ENCODE data around the gene SSBP2.
"Not testable (repeated sequence)": the region's sequence is repeated elsewhere in the genome, so short reads cannot be mapped to it uniquely, and the experiment has no call there.

SSBP2 gene

DNA sequence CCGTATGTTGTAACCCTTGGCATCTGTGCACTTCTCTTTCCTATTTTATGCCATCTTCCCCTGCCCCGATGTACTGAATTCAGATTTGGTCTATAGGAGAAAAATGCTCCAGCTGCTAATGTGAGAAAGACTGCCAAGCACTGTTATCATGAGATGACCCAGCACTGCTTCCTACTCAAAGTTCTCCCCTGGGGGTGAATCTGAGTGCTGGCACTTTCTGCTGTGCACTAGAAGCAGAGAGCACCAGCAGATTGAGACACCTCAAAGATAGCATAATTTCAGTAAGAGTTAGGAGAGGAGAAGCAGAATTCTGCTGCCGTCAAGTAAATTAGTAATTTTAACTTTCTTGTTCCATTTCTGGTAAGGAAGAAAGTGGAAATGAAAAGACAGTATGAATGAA is 264.2 kb downstream of the SSBP2 start:
- Histone ChIP-seq H3K4me3 (ENCODE audit: low read length) (no peak overlapping the region), H3K36me3 (ENCODE audit: insufficient read depth, low read depth, low read length) (no peaks in the 10 kb centered on the region), H3K9me3 (ENCODE audit: insufficient read depth, low read depth, low read length) (no peaks in the 10 kb centered on the region), H3K4me1 (ENCODE audit: insufficient read depth, low read length) (no peaks in the 10 kb centered on the region), H3K9ac (ENCODE audit: low read depth, low read length) (no peak overlapping the region), H3K27ac (ENCODE audit: low read length) (no peak overlapping the region), H3K27me3 (ENCODE audit: insufficient read depth, low read length) (no peaks in the 10 kb centered on the region)

DNA sequence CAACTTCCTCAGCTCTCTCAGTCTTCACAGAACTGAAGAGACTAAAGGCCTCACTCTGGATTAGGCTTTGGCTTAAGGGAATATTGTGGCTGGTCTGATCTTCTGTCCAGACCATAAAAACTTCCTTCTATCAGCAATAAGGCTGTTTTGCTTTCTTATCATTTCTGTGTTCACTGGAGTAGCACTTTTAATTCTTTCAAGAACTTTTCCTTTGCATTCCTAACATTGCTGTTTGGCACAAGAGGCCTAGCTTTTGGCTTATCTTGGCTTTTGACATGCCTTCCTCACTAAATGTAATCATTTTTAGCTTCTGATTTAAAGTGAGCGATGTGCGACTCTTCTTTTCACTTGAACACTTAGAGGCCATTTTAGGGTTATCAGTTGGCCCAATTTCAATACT is 268.3 kb downstream of the SSBP2 start:
- Histone ChIP-seq H3K27ac (ENCODE audit: low read length) (no peak overlapping the region), H3K9ac (ENCODE audit: low read depth, low read length) (no peak overlapping the region), H3K4me1 (ENCODE audit: insufficient read depth, low read length) (no peaks in the 10 kb centered on the region)

DNA sequence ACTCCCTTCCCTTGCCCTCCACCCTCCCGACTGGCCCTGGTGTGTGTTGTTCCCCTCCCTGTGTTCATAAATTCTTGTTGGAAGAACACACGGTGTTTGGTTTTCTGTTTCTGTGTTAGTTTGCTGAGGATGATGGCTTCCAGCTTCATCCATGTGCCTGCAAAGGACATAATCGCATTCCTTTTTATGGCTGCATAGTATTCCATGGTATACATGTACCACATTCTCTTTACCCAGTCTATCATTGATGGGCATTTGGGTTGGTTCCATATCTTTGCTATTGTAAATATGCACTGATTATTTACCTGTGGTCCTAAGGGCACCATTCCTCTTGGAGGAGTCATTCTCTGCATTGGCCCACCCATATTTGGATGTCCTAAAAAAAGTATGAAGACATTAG is 277.5 kb downstream of the SSBP2 start:
- H3K36me3 ChIP-seq (ENCODE audit: insufficient read depth, low read depth, low read length); H3K27me3 ChIP-seq (ENCODE audit: insufficient read depth, low read length); H3K27ac ChIP-seq (ENCODE audit: low read length); H3K4me1 ChIP-seq (ENCODE audit: insufficient read depth, low read length); H3K4me3 ChIP-seq (ENCODE audit: low read length); H3K9me3 ChIP-seq (ENCODE audit: insufficient read depth, low read depth, low read length); H3K9ac ChIP-seq (ENCODE audit: low read depth, low read length): not testable (repeated sequence)

More for the DNA sequence above, 268.3 kb downstream of the SSBP2 start:
- no peaks in the 10 kb centered on the region for H3K36me3 ChIP-seq (ENCODE audit: insufficient read depth, low read depth, low read length)
- no peaks in the 10 kb centered on the region for H3K9me3 ChIP-seq (ENCODE audit: insufficient read depth, low read depth, low read length)
- no peaks in the 10 kb centered on the region for H3K27me3 ChIP-seq (ENCODE audit: insufficient read depth, low read length)
- H3K4me3 ChIP-seq (ENCODE audit: low read length): no peak overlapping the region

DNA sequence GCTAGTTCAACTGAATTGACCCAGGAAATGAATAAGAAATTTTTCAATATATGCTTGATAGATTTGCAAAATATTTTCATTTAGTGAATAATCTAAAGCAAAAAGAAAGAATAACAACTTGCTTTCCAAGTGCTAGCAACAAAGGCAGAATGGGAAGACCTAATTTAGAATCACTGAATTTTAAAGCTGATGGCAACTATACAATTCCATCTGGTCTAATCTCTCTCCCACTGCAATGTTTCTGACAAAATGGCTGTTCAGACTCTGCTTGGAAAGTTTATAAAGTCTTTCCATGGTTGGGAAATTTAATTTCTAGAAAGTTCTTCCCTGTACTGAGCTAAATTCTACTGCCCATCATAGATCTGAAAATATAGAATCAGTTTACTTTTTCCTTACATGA is 281.2 kb downstream of the SSBP2 start:
- peaks cover 5% of the 10 kb centered on the region for H3K36me3 ChIP-seq (ENCODE audit: insufficient read depth, low read depth, low read length)

DNA sequence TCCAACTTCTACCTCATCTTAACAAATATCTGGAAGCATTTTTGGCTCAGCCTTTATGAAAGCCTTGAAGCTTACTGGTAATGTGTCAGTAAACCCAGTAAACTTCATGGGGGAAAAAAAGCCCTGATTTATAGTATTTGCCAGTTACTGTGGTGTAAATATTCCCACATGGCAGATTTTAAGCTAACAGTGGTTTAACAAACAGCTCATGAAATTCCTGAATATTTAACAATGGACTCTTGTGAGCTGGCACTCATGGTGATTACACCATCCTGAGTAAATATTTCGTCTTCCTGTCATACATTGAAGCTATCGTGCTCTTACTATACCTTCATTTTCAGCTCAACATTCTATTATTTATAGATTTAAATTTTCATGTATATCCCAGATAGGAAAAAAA is 300.0 kb downstream of the SSBP2 start:
- no peak overlapping the region for H3K9ac ChIP-seq (ENCODE audit: low read depth, low read length)

More for the DNA sequence above, 281.2 kb downstream of the SSBP2 start:
- Histone ChIP-seq H3K9me3 (ENCODE audit: insufficient read depth, low read depth, low read length) (no peaks in the 10 kb centered on the region), H3K9ac (ENCODE audit: low read depth, low read length) (no peak overlapping the region), H3K4me1 (ENCODE audit: insufficient read depth, low read length) (no peaks in the 10 kb centered on the region), H3K4me3 (ENCODE audit: low read length) (no peak overlapping the region), H3K27me3 (ENCODE audit: insufficient read depth, low read length) (no peaks in the 10 kb centered on the region), H3K27ac (ENCODE audit: low read length) (no peak overlapping the region)

DNA sequence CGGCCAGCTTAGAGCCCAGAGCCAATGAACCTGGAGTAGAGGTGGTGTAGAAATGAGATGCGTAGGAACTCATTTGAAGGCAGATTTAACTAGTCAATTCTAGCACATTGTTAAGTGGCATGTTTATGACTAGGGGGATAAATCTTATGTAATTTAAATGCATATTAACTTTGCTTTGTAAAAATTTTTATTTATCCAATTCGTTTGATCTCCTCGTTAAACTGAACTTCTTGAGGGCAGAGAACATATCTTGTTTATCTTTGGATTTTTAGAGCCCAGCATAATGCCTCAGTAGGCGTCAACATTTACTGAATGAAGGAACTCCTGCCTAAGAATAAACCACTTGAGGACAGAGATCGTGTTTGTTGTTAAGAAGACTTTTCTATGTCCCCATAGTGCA is 315.9 kb downstream of the SSBP2 start:
- no peaks in the 10 kb centered on the region for H3K36me3 ChIP-seq (ENCODE audit: insufficient read depth, low read depth, low read length)
- no peaks in the 10 kb centered on the region for H3K4me1 ChIP-seq (ENCODE audit: insufficient read depth, low read length)
- no peaks in the 10 kb centered on the region for H3K9me3 ChIP-seq (ENCODE audit: insufficient read depth, low read depth, low read length)
- no peak overlapping the region for H3K9ac ChIP-seq (ENCODE audit: low read depth, low read length)
- H3K4me3 ChIP-seq (ENCODE audit: low read length): no peak overlapping the region
- H3K27me3 ChIP-seq (ENCODE audit: insufficient read depth, low read length): no peaks in the 10 kb centered on the region
- no peak overlapping the region for H3K27ac ChIP-seq (ENCODE audit: low read length)

More for the DNA sequence above, 300.0 kb downstream of the SSBP2 start:
- Histone ChIP-seq H3K27me3 (ENCODE audit: insufficient read depth, low read length) (no peaks in the 10 kb centered on the region), H3K4me3 (ENCODE audit: low read length) (no peak overlapping the region), H3K27ac (ENCODE audit: low read length) (no peak overlapping the region), H3K36me3 (ENCODE audit: insufficient read depth, low read depth, low read length) (no peaks in the 10 kb centered on the region), H3K9me3 (ENCODE audit: insufficient read depth, low read depth, low read length) (no peaks in the 10 kb centered on the region), H3K4me1 (ENCODE audit: insufficient read depth, low read length) (no peaks in the 10 kb centered on the region)

DNA sequence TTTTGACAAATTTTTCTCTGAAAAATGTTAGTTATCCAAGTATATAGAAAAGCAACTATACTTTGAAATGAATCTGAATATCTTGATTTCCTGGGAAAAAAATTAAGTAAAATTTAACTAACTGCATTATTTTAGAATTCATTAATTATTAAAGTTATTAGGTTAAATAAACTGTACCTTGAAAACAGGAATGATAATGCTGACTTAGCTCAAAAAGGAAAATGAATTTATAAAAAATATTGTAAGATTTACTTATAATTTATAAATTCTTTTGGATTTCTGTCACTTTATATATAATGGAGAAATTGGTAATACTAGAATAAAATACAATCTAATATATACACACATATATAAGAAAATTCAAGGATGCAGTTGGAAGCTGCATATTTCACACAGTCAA is 320.9 kb downstream of the SSBP2 start:
- Histone ChIP-seq H3K36me3 (ENCODE audit: insufficient read depth, low read depth, low read length) (no peaks in the 10 kb centered on the region), H3K27me3 (ENCODE audit: insufficient read depth, low read length) (no peaks in the 10 kb centered on the region), H3K4me3 (ENCODE audit: low read length) (no peak overlapping the region), H3K9me3 (ENCODE audit: insufficient read depth, low read depth, low read length) (no peaks in the 10 kb centered on the region), H3K9ac (ENCODE audit: low read depth, low read length) (no peak overlapping the region), H3K4me1 (ENCODE audit: insufficient read depth, low read length) (peaks cover 4% of the 10 kb centered on the region; the same call in 1 of the 2 replicates), H3K27ac (ENCODE audit: low read length) (no peak overlapping the region)

DNA sequence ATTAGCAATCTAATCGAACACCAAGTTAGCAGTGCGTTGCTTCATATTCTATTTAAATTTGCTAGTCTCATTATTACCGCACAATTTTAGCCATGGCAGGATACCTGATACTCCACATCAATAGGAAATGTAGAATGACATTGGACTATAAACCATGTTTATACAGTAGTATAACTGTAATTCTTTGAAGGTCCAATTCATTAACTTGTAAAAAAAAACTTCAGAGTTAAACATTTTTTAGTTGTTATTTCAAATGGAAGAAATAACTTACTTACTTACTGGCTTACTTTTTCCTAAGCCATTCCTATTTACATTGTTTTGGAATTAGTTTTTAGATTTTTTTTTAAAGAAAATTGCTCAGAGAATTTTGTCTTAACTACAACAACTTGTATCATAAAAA is 321.5 kb downstream of the SSBP2 start:
- Histone ChIP-seq H3K27ac (ENCODE audit: low read length) (no peak overlapping the region), H3K36me3 (ENCODE audit: insufficient read depth, low read depth, low read length) (no peaks in the 10 kb centered on the region), H3K4me3 (ENCODE audit: low read length) (no peak overlapping the region), H3K9me3 (ENCODE audit: insufficient read depth, low read depth, low read length) (no peaks in the 10 kb centered on the region), H3K9ac (ENCODE audit: low read depth, low read length) (no peak overlapping the region), H3K4me1 (ENCODE audit: insufficient read depth, low read length) (peaks cover 4% of the 10 kb centered on the region; the same call in 1 of the 2 replicates), H3K27me3 (ENCODE audit: insufficient read depth, low read length) (no peaks in the 10 kb centered on the region)

DNA sequence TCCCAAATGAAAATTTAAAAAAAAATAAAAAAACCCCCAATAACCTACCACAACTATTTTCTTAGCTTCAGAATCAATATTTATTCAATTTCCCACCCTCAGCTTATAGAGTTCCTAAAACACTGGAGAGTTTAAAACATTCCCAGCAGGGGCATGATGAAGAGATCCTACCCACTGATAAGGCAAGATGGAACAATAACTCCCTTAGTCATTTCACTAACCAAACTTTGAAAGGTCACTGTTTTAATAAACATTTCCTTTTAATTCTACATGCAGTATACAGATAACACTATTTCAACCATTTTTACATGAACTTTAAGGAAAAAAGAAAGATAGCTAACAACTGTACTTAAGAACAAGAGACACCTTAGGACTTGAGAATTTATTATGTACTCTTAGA is 322.0 kb downstream of the SSBP2 start:
- H3K27me3 ChIP-seq (ENCODE audit: insufficient read depth, low read length): no peaks in the 10 kb centered on the region
- H3K36me3 ChIP-seq (ENCODE audit: insufficient read depth, low read depth, low read length): no peaks in the 10 kb centered on the region
- H3K9me3 ChIP-seq (ENCODE audit: insufficient read depth, low read depth, low read length): no peaks in the 10 kb centered on the region
- H3K27ac ChIP-seq (ENCODE audit: low read length): no peak overlapping the region
- H3K4me1 ChIP-seq (ENCODE audit: insufficient read depth, low read length): peaks cover 4% of the 10 kb centered on the region; the same call in 1 of the 2 replicates
- H3K4me3 ChIP-seq (ENCODE audit: low read length): no peak overlapping the region
- H3K9ac ChIP-seq (ENCODE audit: low read depth, low read length): no peak overlapping the region

DNA sequence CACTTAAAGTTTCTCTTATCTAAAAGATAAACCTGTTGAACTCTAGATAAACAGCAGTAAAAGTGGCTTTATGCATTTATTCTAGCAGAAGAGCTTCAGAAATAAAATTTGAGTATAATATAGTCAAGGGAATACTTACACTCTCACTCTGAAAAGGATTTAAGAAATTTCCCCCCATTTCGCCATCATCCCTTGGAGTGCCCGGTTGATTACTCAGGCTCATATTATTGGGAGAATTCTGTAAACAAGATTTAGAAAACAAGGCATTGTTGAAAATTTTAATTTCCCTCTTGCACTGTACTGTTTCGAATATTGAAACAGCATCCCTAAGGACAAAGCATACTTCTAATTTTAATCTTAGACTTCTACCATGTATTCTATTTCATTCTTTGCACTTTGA is 322.5 kb downstream of the SSBP2 start:
- no peaks in the 10 kb centered on the region for H3K36me3 ChIP-seq (ENCODE audit: insufficient read depth, low read depth, low read length)
- H3K27me3 ChIP-seq (ENCODE audit: insufficient read depth, low read length): no peaks in the 10 kb centered on the region

DNA sequence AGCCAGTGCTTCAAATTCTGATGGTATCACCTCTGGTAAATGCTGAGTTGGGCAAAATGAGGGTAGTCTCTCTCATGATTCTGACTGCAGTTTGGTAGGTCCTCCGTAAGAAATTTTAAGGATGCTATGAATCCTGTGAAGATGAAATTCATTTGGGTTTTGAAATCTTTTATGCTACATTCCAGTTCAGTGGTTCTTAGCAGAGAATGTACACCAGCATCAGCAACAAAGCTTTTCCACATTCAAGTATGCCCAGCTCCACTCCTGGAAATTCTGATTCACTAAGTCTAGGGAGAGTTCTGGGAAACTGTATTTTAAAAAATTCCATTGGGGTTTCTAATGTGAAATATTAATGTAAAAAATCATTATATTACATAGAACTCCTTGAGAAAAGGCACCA is 323.3 kb downstream of the SSBP2 start:
- Histone ChIP-seq H3K9me3 (ENCODE audit: insufficient read depth, low read depth, low read length) (no peaks in the 10 kb centered on the region), H3K36me3 (ENCODE audit: insufficient read depth, low read depth, low read length) (no peaks in the 10 kb centered on the region), H3K4me3 (ENCODE audit: low read length) (no peak overlapping the region), H3K27me3 (ENCODE audit: insufficient read depth, low read length) (no peaks in the 10 kb centered on the region), H3K27ac (ENCODE audit: low read length) (no peak overlapping the region), H3K9ac (ENCODE audit: low read depth, low read length) (no peak overlapping the region), H3K4me1 (ENCODE audit: insufficient read depth, low read length) (peaks cover 4% of the 10 kb centered on the region; the same call in 1 of the 2 replicates)

More for the DNA sequence above, 322.5 kb downstream of the SSBP2 start:
- H3K4me1 ChIP-seq (ENCODE audit: insufficient read depth, low read length): peaks cover 4% of the 10 kb centered on the region; the same call in 1 of the 2 replicates
- H3K4me3 ChIP-seq (ENCODE audit: low read length): no peak overlapping the region
- H3K27ac ChIP-seq (ENCODE audit: low read length): no peak overlapping the region
- H3K9me3 ChIP-seq (ENCODE audit: insufficient read depth, low read depth, low read length): no peaks in the 10 kb centered on the region
- H3K9ac ChIP-seq (ENCODE audit: low read depth, low read length): no peak overlapping the region

DNA sequence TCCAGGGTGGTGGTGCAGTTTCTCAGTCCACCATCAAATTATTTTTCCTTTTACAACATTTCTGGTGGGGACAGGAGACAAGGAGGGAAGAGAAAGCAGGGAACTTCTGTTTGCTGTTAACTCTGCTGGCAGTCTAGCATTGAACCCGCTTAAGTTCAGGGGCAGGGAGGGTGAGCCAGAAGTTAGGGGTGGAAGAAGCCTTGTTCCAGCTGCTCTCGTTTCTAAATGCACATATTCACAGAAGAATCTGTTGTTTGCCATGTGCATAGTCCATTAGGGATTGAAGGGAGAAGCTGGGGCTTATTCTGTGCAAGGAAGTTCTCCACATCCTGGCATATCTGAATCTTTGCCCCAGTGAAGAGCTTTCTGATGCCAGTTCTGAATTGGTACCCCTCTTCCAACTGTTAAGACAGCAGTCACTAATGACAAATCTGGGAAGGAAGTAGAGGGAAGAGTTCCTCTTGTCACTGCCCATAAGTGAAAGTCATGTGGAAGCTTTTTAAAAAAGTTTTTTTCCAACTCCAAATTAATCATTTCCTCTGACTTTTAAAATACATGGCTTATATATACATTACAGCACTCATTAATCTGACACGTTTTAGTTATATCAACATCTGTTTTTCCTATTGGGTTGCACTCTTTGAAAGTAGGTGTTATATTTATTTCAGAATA is 324.4 kb downstream of the SSBP2 start:
- Histone ChIP-seq H3K9ac (ENCODE audit: low read depth, low read length) (no peak overlapping the region), H3K36me3 (ENCODE audit: insufficient read depth, low read depth, low read length) (no peaks in the 10 kb centered on the region), H3K27ac (ENCODE audit: low read length) (no peak overlapping the region), H3K27me3 (ENCODE audit: insufficient read depth, low read length) (no peaks in the 10 kb centered on the region), H3K4me3 (ENCODE audit: low read length) (no peak overlapping the region), H3K4me1 (ENCODE audit: insufficient read depth, low read length) (peaks cover 4% of the 10 kb centered on the region; the same call in 1 of the 2 replicates), H3K9me3 (ENCODE audit: insufficient read depth, low read depth, low read length) (no peaks in the 10 kb centered on the region)
